ENCODE measurements around the gene CEP112.
"Not testable (repeated sequence)": the region's sequence is repeated elsewhere in the genome, so short reads cannot be mapped to it uniquely, and the experiment has no call there.

The CEP112 gene

DNA sequence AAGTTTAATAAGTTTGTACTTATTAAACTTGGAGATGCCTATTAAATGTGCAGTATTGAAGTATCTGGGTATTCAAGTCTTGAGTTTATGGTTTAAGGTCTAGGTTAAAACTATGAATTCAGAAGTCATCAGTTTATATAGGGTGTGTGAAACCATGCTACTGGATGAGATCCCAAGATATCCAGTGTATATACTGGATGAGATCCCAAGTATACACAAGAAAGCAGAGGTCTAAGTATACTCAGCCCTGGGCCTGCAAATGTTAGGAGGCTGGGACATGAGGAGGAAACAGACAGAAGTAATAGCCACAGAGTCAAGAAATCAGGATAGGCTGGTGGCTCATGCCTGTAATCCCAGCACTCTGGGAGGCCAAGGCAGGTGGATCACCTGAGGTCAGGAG is 436.1 kb downstream of the CEP112 start:
- DNase-seq = no peak

DNA sequence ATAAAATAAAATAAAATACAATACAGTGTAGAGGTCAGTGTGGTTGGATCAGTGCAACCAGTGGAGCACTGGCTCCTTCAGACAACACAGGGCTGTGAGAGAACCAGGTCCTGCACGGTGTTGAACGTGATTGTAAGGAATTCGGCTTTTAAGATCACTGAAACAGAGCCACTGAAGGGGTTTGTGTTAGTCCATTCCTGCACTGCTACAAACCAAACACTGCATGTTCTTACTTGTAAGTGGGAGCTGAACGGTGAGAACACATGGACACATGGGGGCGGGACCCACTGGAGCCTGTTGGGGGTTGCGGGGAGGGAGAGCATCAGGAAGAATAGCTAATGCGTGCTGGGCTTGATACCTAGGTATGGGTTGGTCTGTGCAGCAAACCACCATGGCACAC is 437.3 kb downstream of the CEP112 start:
- no peak for DNase-seq

DNA sequence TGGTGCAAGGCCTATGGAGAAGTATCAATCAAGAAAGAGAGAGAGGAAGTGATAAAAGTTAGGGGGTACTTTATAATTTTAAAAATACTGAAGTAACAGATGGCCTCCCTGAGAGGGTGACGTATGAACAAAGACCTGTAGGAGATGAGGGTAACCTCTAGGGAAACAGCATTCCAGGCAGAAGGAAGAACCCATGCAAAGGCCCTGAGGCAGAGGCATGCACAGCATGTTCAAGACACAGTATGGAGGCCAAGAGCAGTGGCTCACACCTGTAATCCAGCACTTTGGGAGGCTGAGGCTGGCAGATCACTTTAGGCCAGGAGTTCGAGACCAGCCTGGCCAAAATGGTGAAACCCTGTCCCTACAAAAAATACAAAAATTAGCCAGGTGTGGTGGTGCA is 437.9 kb downstream of the CEP112 start:
- no peak for DNase-seq

DNA sequence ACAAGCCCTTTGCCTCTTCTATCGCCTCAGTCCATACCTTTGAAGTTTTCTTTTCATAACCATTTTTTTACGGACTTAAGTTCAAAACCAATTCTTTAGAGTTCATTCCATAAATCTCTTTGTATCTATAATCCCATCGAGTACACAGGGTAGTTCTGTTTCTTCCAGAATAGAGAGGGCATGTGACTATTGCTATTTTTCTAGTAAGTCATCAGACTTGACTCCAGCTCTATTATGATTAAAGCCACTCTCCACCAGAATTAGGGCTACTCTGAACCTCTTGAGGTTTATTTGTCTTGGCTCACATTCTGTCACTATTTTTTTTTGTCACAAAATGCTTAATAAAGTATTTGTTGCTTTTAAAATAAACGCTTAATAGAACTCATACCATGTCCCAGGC is 438.6 kb downstream of the CEP112 start:
- no peak for DNase-seq

DNA sequence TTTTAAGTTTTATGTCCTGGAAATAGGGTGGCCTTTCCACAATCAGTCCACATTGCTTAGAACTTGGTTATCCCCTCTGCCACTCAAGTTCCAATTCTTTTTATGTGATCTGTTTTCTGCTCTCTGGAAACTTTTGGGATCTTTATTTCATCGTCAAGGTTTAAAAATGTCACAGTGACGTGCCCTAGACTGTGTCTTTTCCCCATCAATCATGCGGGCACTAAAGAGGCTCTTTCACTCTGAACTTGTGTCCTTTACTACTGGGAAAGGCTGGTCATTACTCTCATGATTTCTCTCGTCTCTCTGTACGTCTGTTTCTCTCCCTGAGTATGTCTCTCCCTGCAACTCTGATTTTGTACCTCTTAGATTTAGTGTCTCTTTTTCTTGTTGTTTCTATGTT is 440.7 kb downstream of the CEP112 start:
- no peak for DNase-seq

DNA sequence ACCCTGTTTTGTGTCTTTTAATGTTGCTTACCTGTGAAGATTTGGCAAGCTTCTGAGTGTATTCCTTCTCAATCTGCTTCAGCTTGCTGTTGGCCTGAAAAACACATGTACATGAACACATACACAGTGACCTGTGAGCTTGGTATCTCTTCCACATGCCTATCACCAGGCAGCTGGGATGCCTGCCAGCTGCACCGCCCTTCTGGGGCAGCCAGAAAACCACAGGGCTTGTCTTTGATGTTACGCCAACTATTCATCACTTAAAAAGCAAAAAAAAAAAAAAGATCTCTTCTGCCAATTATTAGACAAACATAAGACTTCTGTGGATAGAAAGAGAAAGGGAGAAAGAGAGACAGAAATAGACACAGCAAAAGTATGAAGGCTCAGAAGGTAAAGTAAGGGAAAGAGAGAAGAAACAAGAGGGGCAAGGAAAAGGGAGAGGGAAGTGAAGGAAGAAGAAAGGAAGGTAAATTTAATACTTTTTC is 441.3 kb downstream of the CEP112 start:
- DNase-seq = peak; percentile 38

DNA sequence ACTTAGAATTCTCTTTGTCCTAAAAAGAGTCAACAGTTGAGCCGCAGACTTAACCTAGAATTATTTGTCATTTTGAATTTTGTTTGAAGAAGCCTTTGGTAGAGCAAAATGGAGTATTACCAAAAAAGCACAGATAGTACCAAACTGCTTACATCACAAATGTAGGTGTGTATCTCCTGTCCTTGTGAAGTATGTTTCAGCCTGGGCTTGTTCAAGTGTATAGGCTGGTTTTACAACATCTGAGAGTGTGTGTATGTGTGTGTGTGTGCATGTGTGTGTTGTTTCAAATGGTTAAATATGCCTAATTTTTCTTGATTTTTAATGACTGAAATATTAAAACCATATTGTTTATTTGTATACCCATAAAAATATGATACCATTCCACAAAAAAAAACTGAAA is 441.8 kb downstream of the CEP112 start:
- DNase-seq = no peak

DNA sequence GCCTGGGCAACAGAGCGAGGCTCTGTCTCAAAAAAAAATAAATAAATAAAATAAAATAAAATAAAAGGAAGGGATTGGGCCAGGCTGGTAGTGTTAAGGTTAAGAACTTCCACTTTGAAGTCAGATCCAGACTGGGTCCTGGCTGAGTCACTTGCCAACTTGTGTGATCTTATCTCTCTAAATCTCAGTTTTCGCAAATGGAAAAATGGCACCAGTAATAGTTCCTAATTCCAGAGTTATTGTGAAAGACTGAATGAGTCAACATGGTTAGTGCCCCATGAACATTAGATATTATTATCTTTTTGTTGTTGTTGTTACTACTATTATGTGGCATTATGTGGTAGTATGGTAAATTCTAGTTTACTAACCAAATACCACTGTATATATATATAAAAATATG is 442.5 kb downstream of the CEP112 start:
- no peak for DNase-seq

DNA sequence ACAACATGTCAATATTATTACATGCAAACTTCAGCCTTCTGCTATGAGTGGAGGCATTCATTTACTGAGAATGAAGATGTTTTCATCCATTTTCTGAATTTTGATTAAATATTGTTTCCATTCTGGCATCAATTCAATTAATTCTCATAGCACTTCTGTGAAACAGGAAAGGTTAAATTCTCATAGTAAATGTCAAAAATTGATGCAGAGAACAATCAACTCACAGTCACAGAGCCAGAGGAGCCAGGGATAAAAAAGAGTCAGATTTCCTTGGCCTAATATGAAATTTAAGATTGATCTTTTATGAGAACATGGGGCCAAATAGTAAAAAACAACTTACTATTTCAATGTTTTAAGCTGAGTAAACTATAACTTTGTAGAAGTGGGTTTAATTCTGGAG is 446.7 kb downstream of the CEP112 start:
- no peak for DNase-seq

DNA sequence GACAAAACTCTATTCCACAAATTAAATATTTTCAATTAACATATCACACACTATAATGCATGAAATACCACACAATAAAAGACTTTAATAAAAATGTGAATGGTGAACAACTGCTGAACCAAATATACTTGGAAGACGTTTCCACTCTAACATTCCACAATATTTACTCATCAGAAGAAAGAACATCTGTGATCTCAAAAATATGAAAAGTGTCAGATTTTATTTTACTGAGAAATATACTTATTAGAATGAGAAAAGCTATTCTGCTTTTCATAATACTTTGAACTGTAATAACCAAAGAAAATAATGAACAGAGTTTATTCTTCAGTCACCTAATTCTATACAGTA is 448.7 kb downstream of the CEP112 start:
- no peak for DNase-seq

DNA sequence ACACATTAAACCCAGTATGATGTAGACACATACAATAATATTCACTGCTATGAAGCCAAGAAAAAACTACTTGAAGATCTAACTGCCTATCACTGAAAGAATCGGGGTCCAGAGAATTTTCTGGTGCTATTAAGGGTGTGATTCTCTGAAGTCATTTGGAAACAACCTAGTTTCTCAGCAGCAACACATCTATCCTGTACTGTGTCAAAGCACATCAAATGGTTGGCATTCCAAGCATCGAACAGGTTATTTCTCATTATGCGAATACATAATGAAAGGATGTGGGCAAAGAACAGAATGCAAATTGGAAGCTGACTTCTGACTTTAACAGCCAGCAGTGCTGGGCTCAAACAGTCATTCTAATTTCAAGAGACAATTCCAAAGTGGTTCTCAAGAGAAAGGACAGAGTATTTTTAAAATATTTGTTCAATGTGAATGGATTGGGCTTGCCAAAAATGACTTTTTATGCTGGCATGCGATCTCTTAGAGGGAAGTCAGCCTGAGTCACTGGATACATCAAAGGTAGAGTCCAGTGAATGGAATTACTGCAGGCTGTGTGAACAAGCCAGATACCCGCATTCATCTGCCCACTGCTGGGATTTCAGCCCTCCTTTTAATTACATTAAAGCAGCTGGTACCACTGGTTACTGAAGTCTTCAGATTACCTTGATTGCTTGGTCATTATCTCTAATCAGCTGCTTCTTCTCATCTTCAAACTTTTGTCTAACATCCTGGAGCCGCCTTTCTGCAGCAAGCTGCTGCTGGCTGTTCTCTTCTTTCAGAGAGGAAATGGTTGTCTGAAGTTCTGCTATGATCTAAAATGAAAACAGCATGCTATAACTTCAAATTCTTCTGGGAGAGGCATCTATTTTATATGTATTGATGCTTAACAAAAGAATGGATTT is 449.3 kb downstream of the CEP112 start:
- no peak for DNase-seq

DNA sequence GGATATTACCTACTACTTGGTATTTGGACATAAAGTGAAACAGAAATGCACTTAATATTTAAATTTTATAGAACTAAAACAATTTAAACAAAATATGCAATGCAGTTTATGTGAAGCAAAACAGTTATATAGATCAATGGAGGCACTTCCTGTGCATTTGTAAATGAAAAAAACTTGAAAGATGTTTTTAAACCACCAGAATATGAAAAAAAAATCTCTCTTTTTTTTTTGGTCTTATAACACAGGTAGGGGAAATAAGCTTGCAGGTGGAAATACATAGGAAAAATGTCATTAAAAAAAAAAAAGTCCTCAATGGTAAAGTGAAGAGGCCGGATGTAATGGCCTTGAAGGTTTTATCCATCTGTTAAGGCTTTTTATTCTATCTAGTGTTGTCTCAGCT is 450.2 kb downstream of the CEP112 start:
- no peak for DNase-seq

DNA sequence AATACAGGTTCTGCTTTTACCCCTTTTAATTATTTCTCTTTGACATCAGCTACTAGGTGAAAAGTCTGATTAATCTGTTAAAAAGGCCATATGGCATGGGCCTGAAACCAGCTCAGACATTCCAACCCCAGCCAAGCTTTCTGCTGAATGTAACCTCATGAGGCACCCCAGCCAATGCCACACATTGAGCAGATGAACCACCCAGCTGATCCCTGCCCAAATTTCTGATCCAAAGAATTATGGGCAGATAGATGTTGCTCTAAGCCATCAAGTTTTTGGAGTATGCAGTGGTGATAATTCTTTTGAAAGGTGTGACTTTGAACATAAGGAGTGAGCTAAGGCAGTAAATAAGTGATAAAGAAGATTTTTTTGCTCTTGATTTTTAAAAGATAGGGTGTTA is 452.9 kb downstream of the CEP112 start:
- no peak for DNase-seq

DNA sequence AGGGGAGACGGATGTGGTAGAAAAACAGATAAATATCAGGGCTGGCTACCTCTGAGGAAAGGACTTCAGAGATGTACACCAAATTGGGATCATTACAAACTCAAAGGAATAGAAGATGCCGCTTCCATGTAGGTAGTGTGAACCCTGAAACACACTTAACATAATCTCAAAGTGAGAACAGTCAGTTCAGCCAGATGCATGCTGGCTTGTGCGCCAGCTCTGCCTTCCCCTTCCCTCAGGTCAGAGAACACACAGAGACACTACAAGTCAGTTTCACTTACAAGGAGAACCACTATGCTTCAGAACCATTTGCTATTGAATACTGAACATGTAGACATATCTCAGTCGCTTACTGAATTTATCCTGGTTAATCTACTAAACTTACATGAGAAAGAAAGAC is 454.5 kb downstream of the CEP112 start:
- DNase-seq = no peak

DNA sequence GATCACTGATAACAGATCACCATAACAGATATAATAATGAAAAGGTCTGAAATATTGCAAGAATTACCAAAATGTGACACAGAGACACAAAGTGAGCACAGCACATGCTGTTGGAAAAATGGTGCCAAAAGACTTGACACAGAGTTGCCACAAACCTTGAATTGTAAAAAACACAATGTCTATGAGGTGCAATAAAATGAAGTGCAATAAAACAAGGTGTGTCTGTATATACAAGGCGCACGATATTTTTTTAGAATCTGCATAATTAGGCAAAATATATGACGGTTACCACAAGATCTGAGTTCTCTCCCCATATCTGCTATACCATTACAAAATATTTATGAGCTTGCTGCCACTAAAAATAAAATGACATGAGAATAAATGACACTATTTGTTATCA is 458.6 kb downstream of the CEP112 start:
- no peak for DNase-seq

DNA sequence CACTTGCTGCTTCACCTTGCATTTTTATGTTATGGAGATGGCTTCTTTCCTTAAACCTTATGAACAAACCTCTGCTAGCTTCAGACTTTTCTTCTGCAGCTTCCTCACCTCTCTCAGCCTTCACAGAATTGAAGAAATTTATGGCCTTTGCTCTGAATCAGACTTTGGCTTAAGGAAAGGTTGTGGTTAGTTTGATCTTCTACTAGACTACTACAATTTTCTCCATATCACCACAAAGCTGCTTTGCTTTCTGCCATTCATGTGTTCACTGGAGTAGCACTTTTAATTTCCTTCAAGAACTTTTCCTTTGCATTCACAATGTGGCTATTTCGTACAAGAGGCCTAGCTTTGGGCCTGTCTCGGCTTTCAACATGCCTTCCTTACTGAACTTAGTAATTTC is 459.3 kb downstream of the CEP112 start:
- not testable (repeated sequence) for DNase-seq

DNA sequence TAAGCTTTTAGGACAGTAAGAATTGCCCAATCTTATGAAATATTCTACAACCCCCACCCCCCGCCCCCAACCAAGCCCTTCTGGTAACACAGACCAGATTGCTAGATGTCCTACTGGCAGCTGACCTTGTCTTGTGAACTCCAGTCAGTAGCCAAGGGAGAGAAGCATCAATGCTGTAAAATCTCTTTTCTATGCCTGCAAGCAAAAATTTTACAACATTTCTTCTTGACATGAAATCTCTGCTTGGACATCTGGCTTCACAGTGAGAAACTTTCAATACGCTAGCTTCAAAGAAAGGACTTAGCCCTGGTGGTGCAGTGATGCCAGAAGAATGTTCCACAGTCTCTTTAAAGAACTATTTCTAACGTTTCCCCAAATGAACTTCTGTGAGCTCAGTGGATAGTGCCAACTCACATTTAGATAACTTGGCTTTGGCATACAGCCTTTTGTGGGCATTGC is 461.2 kb downstream of the CEP112 start:
- DNase-seq = no peak

DNA sequence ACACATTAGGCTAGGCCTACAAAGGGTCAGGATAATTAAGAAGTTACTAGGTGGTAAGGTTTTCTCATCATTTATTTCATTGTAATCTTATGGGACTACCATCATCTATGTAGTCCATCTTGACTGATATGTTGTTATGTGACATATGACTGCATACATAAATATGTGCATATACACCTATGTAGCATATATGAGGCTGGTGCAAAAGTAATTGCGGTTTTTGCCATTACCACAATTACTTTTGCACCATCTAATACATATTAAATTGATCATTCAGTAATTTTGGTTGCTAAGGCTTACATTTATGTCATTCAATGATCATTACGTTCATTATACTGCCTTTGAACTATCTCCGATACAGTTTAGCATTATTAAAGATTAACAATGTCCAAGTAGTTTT is 462.7 kb downstream of the CEP112 start:
- no peak for DNase-seq

DNA sequence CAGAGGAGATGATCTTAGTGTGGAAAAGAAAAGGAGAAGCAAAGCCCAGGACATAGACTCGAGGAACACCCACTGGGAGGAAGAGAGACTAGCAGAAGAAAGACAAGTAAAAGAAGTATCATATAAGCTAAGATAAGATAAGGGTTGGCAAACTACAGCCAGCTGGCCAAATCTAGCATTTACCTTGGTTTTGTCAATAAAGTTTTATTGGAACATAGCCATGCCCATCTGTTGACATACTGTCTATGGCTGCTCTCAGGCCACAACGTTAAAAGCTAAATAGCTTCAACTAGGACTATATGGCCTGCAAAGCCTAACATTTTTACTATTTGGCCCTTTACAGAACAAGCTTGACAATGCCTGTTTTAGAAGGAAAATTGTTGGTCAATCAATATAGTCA is 464.1 kb downstream of the CEP112 start:
- no peak for DNase-seq

DNA sequence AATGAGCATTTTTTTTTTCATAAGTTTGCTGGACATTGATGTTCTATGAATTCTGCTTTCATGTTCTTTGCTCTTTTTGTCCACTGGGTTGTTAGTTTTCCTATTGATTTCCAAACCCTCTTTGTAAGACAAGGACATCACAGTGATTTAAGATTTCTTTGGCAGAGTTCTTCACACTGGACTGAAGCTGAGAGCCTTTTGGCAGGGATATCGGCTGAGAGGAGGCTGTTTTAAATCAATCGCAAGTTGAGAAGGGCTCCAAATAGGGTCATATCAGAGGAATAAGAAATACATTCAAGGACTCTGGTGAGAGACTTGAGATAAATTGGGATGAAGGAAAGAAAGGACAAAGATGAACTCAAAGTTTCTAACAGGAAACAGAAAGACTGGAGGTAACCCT is 464.7 kb downstream of the CEP112 start:
- DNase-seq = no peak

DNA sequence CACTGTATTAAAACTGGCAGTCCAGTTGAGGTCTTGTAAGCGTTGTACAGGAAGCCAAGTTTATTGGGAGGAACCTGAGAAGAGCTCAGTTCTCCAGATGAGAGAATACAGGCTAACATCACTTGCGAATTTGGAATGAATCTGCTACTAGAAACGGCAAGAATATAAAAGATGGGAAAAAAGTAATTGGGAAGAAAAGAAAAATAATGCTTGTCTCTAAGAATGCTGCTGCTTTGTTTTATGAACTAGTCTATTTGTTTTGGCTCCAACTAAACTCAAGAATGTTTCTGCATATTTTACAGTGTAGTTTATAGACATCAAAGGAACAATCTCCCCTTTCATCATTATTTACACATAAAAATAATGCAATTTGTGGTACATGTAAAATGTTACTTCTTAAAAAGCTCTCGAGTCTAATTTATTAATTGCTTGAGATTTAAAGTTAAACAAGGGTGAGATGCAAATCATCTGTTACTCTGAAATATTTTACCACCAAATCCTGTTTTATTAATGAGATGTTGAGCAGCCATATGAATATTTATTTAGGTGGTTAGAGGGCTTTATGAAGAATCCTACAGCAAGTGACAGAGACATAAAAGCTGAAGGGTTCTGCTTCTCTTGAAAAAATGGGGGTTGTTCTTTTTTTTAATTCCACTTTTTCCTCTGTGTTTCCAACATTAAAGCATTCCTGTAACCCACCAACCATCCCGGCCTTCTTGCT is 468.3 kb downstream of the CEP112 start:
- DNase-seq = no peak

DNA sequence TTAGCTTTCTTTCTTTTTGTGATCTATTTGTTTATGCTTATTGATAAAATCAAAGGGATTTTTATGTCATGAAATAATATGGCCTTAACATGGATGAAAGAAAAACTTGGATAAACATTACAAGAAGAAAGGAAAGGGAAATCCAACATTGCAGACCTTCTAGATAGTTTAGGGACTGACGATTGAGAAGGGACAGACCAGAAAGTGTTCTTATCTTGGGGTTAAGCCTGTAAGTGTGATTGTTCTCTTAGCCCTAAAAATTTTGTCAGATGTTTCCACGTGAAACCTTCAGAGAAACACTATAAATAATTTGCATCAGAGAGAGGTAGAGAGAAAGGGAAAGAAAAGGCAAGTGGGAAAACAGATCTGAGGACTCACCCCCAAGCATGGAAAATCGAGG is 473.3 kb downstream of the CEP112 start:
- DNase-seq = no peak

DNA sequence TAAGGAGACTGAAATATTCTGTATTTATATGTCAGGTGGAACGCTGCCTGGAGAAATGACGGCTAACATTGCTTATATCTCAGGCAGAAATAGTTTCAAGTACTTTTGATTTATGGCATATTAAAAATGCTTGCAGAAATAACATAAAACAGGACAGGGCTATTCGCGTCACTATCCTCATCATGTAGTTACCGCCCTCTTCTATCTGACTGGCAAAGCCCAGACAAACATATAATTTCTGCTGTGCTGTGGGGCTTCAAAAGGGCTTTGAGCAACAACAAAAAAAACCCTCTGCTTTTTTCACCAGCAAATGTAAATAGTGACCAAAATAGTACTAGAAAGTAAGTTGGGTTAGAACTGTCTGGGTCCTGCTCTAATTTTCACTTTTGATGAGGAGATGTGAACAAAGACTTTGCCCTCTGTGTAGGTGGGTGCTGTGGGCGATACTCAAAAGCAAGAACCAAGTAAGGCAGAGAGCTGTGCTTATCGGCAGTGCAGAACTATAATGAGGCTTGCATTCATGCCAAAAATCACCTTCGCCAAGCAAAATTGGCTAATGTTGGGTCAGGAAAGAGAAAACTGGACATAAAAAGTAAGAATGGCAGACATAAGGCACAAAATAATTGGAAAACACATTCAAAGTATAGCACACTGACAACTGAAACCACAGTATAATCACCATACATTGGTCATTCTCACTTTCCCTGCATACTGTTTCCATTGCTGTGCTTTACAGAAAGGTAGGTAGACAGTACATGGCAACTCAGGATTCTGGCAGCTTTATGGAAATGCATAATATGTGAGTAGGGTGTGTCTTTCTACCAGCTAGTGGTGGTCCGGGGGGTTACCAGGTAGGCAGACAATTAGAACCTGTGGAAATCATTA is 479.3 kb downstream of the CEP112 start:
- no peak for DNase-seq

All from CD4-positive, alpha-beta T cell treated with Interferon gamma for 1 hour (primary cell).